Transverse colon (tissue), 4 donors: Measurements from ENCODE around the gene DRP2. TPM values are rescaled to one million over a fixed set of nuclear protein-coding genes. Genes with fewer than 3 reads are reported as not detected.

Experiments used
- DNase-seq: peaks from one replicate; pipeline ENCODE4 v3.0.0-alpha.2; 2019
- H3K27ac ChIP-seq, 4 donors: fragments of 200-600 bp; sonication (generic); 2 replicates each; pipeline ENCODE4 v1.5.1; 2016 to 2018; ENCODE audit warnings: inconsistent platforms in 4 of 4
- H3K27me3 ChIP-seq: fragments of 200-600 bp; sonication (generic); 2 replicates; pipeline ENCODE4 v1.5.1; 2017; ENCODE audit warnings: inconsistent platforms
- H3K36me3 ChIP-seq, 4 donors: fragments of 200-600 bp; sonication (generic); 2 replicates each; pipeline ENCODE4 v1.5.1; 2017 to 2019; ENCODE audit warnings: inconsistent platforms in 4 of 4
- H3K4me1 ChIP-seq, 4 donors: fragments of 200-600 bp; sonication (generic); 2 replicates each; pipeline ENCODE4 v1.5.1; 2017 to 2020; ENCODE audit warnings: inconsistent platforms in 4 of 4
- H3K4me3 ChIP-seq, 4 donors: fragments of 200-600 bp; sonication (generic); 1 replicate in 1 of 4; 2 replicates in 3 of 4; pipeline versions ENCODE4 v1.5.1 to v1.6.1; 2017 to 2019; ENCODE audit warnings: inconsistent platforms in 4 of 4
- H3K9me3 ChIP-seq, 2 donors: fragments of 200-600 bp; sonication (generic); 2 replicates each; pipeline ENCODE4 v1.5.1; 2017 to 2019; ENCODE audit warnings: inconsistent platforms in 2 of 2
- EP300 ChIP-seq: sonication (generic); formaldehyde crosslinking; IDR thresholded peaks from one replicate; pipeline ENCODE4 v1.6.1; 2017; ENCODE audit warnings: antibody characterized with exemption, low read depth
- POLR2A ChIP-seq: fragments of 450-650 bp; IDR thresholded peaks from one replicate; pipeline ENCODE4 v1.6.1; 2016; ENCODE audit warnings: antibody characterized with exemption, mild to moderate bottlenecking, moderate library complexity
- POLR2AphosphoS5 ChIP-seq, 3 donors: sonication (generic); formaldehyde crosslinking; IDR thresholded peaks; one replicate each; pipeline ENCODE4 v1.6.1; 2016; ENCODE audit warnings: antibody characterized with exemption in 3 of 3
- WGBS, 2 donors: methylation state at CpG; one replicate each; pipeline ENCODE4 v1.1.5; 2018; ENCODE audit warnings: low coverage in 1 of 2; 5-methylcytosine and 5-hydroxymethylcytosine counted together
- in situ Hi-C, 4 donors: fragments of 200-750 bp; cut with MboI; loops; one replicate each; pipeline versions ENCODE4 v1.15.0 to v1.15.1; 2017; ENCODE audit warnings: low sequenced_read_pairs in 3 of 4, low pct_ligation_motif_present in 1 of 4, low pct_unique_long_range_greater_than_20kb in 1 of 4
- intact Hi-C: fragments of 100-400 bp; cut with DNase I; formaldehyde crosslinking; loops from one replicate; pipeline ENCODE4 v1.15.1; 2023; ENCODE audit warnings: low total_unique reads
- total RNA-seq, 4 donors: library from RNA; depleted of rRNA; stranded (reverse); fragments of >200 nt; gene quantifications; one replicate each; pipeline ENCODE4 v1.1.0, GENCODE V29; 2016
- TF ChIP-seq, protein P1 (sequence below), 5 experiments: fragments of 200-600 bp in 3 of 5; fragments of 450-650 bp in 2 of 5; sonication (generic) in 3 of 5; IDR thresholded peaks; 1 replicate in 2 of 5; 2 replicates in 3 of 5; pipeline ENCODE4 v1.5.1; 2016 to 2017; ENCODE audit warnings: antibody characterized with exemption in 5 of 5, inconsistent platforms in 3 of 5, mild to moderate bottlenecking in 2 of 5, moderate library complexity in 1 of 5

The DRP2 gene
- total RNA-seq, 4 donors from 2014 or later = 0.20 to 1.5 (median 0.81) TPM

GRCh38 chrX:101190736-101191135 is 28.9 kb upstream of the DRP2 start:
- TF ChIP-seq, protein P1, sequence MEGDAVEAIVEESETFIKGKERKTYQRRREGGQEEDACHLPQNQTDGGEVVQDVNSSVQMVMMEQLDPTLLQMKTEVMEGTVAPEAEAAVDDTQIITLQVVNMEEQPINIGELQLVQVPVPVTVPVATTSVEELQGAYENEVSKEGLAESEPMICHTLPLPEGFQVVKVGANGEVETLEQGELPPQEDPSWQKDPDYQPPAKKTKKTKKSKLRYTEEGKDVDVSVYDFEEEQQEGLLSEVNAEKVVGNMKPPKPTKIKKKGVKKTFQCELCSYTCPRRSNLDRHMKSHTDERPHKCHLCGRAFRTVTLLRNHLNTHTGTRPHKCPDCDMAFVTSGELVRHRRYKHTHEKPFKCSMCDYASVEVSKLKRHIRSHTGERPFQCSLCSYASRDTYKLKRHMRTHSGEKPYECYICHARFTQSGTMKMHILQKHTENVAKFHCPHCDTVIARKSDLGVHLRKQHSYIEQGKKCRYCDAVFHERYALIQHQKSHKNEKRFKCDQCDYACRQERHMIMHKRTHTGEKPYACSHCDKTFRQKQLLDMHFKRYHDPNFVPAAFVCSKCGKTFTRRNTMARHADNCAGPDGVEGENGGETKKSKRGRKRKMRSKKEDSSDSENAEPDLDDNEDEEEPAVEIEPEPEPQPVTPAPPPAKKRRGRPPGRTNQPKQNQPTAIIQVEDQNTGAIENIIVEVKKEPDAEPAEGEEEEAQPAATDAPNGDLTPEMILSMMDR (IDR thresholded peaks at IDR 0.05) = no peak
- TF ChIP-seq POLR2A (no peak), EP300 (no peak), POLR2AphosphoS5 (IDR thresholded peaks at IDR 0.05) (no peak)
- Histone ChIP-seq H3K9me3 (no peaks in the 10 kb centered on the region), H3K27me3 (no peaks in the 10 kb centered on the region), H3K4me1 (no peaks in the 10 kb centered on the region), H3K36me3 (no peaks in the 10 kb centered on the region), H3K4me3 (no peak overlapping the region), H3K27ac (peak overlapping the region in 3 of 4 donors; percentile 13 to 42 (median 32))
- no peak for DNase-seq
- WGBS, 2 donors = 65% methylated on average over 1 of the region's 1 CpG; no CpG with 5 or more reads in 1 of the 2 donors
- in situ Hi-C loops (no loop called here), intact Hi-C loops (no loop called here)

DNA sequence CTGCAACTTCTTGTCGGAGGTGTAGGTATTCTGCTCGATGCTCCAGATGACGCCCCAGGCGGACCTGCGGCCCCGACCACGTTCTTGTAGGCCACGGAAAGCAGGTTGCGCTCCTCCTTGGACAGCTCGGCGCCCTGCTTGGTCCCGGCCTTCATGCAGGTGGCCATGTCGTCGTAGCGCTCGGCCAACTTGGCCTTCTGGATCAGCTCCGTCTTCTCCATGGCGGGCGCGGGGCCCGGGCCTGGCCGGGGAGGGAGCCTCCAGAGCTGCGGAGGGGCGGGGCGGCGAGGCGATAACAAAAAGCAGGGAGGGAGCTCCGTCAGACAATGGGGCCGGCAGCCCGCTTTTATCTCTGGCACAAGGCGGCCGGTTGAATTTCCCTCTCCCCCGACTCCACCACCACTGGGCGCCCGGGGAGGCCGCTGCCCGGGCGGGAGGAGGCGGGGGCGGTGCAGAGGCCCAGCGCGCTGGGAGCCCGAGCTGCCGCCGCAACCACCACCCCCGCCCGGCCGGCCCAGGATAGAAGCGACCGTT is 28.3 kb upstream of the DRP2 start:
- Histone ChIP-seq H3K36me3 (no peaks in the 10 kb centered on the region), H3K27me3 (no peaks in the 10 kb centered on the region), H3K4me3 (peak overlapping the region in 1 of 4 donors; percentile 30), H3K4me1 (no peaks in the 10 kb centered on the region), H3K9me3 (no peaks in the 10 kb centered on the region), H3K27ac (peak overlapping the region in 3 of 4 donors; percentile 13 to 42 (median 32))
- in situ Hi-C loops (no loop called here), intact Hi-C loops (no loop called here)
- TF ChIP-seq, protein P1 (IDR thresholded peaks at IDR 0.05) = no peak
- TF ChIP-seq POLR2AphosphoS5 (IDR thresholded peaks at IDR 0.05) (no peak), POLR2A (no peak), EP300 (no peak)
- 70% methylated on average over 48 of the region's 50 CpGs; no CpG with 5 or more reads in 1 of the 2 donors for WGBS, 2 donors
- no peak for DNase-seq

- in situ Hi-C loops (no loop called here), intact Hi-C loops (no loop called here)
- peak overlapping the region in 1 of 4 donors; percentile 36 for H3K27ac ChIP-seq
- TF ChIP-seq EP300 (no peak), POLR2AphosphoS5 (IDR thresholded peaks at IDR 0.05) (peak; percentile 54 to 59 (median 56)), POLR2A (no peak)
- TF ChIP-seq, protein P1 (IDR thresholded peaks at IDR 0.05) = no peak
- no peaks in the 10 kb centered on the region for H3K9me3 ChIP-seq
- H3K27me3 ChIP-seq = no peaks in the 10 kb centered on the region
- no peak overlapping the region for H3K4me3 ChIP-seq
- no peak for DNase-seq
- no peaks in the 10 kb centered on the region for H3K36me3 ChIP-seq
- 45 to 88% methylated on average over 1 to 3 of the region's 3 CpGs for WGBS, 2 donors
- no peaks in the 10 kb centered on the region for H3K4me1 ChIP-seq
Observed at GRCh38 chrX:101195442-101196173, 24.0 kb upstream of the DRP2 start.

DNA sequence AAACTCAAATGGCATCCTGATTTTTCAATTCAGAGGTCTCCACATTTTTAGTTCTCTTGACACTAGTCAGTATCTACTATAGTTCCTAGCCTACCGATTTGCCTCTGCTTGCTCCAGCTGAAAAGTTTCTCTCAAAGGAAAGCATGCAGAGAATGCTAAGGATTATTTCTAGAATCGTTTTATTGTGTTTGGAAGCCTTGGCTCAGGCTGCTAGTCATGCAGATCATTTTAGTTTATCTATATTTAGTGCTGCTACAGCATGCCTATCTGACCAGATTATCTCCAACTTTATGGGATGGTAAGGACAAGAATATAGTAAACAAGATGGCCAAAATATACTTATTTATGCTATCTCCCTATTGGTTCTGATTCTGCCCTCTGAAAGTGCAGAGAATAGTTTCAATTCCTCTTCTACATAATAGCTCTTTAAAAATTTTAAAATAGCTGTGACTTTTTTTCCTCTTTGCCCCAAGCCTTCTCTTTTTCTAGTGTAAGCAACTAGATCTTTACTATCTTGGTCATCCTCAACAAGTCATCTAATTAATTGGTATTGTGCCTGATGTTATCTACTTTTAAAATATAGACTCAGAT is 15.7 kb upstream of the DRP2 start:
- no peaks in the 10 kb centered on the region for H3K27me3 ChIP-seq
- TF ChIP-seq, protein P1 (IDR thresholded peaks at IDR 0.05) = no peak
- TF ChIP-seq EP300 (no peak), POLR2AphosphoS5 (IDR thresholded peaks at IDR 0.05) (no peak), POLR2A (no peak)
- WGBS, 2 donors = 33 to 50% methylated on average over 1 to 2 of the region's 2 CpGs
- H3K36me3 ChIP-seq = no peaks in the 10 kb centered on the region
- peak overlapping the region in 1 of 4 donors; percentile 25 for H3K27ac ChIP-seq
- DNase-seq = no peak
- in situ Hi-C loops = no loop called here
- intact Hi-C loops = no loop called here
- H3K4me3 ChIP-seq = no peak overlapping the region
- H3K4me1 ChIP-seq = no peaks in the 10 kb centered on the region
- no peaks in the 10 kb centered on the region for H3K9me3 ChIP-seq
